ENCODE measurements around the gene FAM156A.
"Not testable (repeated sequence)": the region's sequence is repeated elsewhere in the genome, so short reads cannot be mapped to it uniquely, and the experiment has no call there.

FAM156A gene

GRCh38 chrX:52967922-52968321 is 9.6 kb upstream of the FAM156A start:
- in situ Hi-C loops (cut with HindIII; ENCODE audit: low sequenced_read_pairs): not testable (repeated sequence)

DNA sequence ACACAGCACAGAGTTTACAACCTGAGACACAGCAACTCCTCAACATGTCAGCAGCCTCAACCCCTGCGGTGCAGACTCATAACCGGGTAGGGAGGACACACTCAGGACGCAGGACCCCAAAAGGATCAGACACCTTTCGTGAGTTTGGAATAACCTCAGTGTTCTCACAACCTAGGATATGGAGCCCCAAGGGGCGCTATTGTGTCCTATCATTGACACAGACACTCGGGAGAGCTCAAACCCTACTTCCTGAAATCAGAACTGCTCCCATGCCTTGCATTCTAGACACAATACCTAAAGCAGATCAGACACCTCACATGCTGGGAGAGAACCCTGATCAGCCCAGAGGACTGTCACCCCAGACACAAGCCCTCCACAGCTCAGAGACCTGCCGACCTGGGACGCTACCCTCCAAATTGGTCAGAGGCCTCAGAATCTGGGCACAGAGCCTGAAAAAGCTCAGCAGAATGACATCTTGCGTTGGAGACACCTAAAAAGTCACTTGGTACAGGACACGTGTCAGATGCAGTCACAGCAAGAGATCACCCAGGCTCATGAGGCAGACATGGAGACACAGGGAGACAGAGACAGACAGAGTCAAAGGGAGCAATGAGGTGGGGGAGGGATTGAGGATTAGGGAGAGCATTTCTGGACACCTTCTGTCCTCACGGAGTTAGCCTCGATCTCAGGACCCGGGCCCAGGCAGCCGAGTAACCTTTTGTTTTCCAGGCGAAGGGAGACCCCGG is 8.8 kb upstream of the FAM156A start:
- in situ Hi-C loops (cut with HindIII; ENCODE audit: low sequenced_read_pairs): not testable (repeated sequence)

DNA sequence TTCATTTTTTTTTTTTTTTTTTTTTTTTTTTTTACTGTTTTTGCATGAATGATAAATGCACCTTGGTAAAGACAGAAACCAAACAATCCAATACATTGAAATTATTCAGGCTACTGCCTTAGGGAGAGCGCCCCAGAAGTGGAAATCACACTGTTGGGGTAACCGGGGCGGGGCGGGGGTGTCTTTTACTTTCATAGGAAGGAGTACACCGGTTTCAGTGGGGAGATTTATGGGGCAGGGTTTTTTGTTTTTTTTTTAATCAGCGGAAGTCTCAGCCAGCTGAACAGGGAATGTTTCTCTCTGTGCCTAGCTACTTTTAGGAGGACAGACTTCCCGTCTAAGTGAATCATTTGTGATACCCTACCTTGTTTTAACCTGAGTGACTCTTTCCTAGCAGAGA is 643 bp upstream of the FAM156A start:
- in situ Hi-C loops (cut with HindIII; ENCODE audit: low sequenced_read_pairs): not testable (repeated sequence)

- in situ Hi-C loops (cut with HindIII; ENCODE audit: low sequenced_read_pairs): not testable (repeated sequence)
Measured at GRCh38 chrX:52949884-52950283, 8.4 kb downstream of the FAM156A start.

GRCh38 chrX:52949325-52949724 is 9.0 kb downstream of the FAM156A start:
- in situ Hi-C loops (cut with HindIII; ENCODE audit: low sequenced_read_pairs): not testable (repeated sequence)

- in situ Hi-C loops (cut with HindIII; ENCODE audit: low sequenced_read_pairs): not testable (repeated sequence)
Measured at GRCh38 chrX:52948265-52948664, 10.1 kb downstream of the FAM156A start.

GRCh38 chrX:52947501-52947900 is 10.8 kb downstream of the FAM156A start:
- in situ Hi-C loops (cut with HindIII; ENCODE audit: low sequenced_read_pairs): not testable (repeated sequence)

- in situ Hi-C loops (cut with HindIII; ENCODE audit: low sequenced_read_pairs): not testable (repeated sequence)
Measured at GRCh38 chrX:52945838-52946494, 12.4 kb downstream of the FAM156A start.

DNA sequence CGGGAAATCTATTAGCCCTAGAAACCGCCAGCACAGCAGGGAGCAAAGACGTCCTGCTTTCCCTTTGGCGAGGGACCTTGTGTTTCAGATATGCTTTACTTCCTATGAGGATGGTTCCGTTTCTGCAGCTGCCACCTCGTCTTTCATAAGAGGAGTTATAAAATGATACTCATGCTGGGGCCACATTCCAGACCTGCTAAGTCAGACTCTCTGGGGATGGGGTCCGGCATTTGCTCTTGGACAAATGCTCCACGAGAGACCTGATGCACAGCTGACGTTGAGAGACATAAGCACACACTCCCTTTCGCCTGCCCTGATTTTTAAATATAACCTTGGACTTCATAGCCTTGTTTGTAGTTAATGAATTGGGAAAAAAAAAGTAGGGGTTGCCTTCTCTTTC is 16.6 kb downstream of the FAM156A start:
- in situ Hi-C loops (cut with HindIII; ENCODE audit: low sequenced_read_pairs): not testable (repeated sequence)

GRCh38 chrX:52940704-52941103 is 17.6 kb downstream of the FAM156A start:
- in situ Hi-C loops (cut with HindIII; ENCODE audit: low sequenced_read_pairs): not testable (repeated sequence)

- in situ Hi-C loops (cut with HindIII; ENCODE audit: low sequenced_read_pairs): not testable (repeated sequence)
Measured at GRCh38 chrX:52935470-52935784, 22.9 kb downstream of the FAM156A start.

GRCh38 chrX:52934704-52935469 is 23.4 kb downstream of the FAM156A start:
- in situ Hi-C loops (cut with HindIII; ENCODE audit: low sequenced_read_pairs): no loop called here

GRCh38 chrX:52933976-52934703 is 24.2 kb downstream of the FAM156A start:
- in situ Hi-C loops (cut with HindIII; ENCODE audit: low sequenced_read_pairs): no loop called here

DNA sequence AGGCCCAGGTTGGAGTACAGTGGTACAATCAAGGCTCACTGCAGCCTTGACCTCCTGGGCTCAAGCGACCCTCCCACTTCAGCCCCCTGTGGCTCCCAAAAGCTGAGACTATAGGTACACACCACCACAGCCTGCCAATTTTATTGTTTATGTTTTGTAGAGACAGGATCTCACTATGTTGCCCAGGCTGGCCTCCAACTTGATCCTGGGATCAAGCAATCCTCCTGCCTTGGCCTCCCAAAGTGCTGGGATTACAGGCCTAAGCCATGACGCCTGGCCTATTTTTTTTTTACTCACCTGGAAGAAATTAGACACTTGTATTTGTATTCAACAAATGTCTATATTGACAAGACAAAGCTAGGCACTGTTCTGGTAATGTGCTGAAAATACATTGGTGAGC is 25.1 kb downstream of the FAM156A start:
- in situ Hi-C loops (cut with HindIII; ENCODE audit: low sequenced_read_pairs): no loop called here

- in situ Hi-C loops (cut with HindIII; ENCODE audit: low sequenced_read_pairs): not testable (repeated sequence)
Measured at GRCh38 chrX:52930214-52930613, 28.1 kb downstream of the FAM156A start.

DNA sequence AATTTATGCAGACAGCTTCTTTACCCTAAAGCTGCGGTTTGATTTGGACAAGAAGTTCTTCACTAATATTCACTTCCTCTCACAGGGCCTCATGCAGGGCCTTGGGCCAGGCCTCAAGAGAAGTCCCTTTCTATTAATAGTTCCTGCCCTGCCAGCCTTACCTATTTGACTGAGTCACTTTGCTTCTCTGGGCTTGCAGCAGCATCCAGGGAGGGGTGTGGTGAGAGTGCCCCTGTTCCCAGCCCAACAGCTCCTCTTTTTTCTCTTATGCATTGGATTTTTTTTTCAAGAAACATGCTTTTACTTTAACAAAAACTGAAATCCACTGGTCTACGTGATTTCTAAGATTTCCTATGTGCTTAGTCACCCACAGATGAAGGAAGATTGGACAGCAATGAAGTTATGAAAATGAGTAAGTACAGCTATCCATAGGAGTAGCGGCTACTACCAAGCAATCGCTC is 34.5 kb downstream of the FAM156A start:
- in situ Hi-C loops (cut with HindIII; ENCODE audit: low sequenced_read_pairs): no loop called here

DNA sequence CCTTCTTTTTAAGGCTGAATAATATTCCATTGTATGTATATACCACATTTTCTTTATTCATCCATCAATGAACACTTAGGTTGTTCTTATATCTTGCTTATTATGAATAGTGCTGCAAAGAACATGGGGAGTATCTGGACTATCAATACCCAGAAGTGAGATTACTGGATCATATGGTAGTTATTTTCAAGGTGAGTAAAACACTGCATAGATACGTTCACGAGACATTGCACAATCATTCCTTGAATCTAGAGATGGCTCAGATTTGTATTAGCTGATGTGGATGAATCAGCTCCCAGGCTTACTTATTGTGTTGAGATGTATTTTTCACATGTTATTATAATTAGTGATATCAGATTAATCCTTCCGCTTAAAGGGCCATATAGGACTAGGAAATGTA is 43.6 kb downstream of the FAM156A start:
- in situ Hi-C loops (cut with HindIII; ENCODE audit: low sequenced_read_pairs): not testable (repeated sequence)

DNA sequence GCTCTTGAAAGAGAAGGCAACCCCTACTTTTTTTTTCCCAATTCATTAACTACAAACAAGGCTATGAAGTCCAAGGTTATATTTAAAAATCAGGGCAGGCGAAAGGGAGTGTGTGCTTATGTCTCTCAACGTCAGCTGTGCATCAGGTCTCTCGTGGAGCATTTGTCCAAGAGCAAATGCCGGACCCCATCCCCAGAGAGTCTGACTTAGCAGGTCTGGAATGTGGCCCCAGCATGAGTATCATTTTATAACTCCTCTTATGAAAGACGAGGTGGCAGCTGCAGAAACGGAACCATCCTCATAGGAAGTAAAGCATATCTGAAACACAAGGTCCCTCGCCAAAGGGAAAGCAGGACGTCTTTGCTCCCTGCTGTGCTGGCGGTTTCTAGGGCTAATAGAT is 44.6 kb downstream of the FAM156A start:
- in situ Hi-C loops (cut with HindIII; ENCODE audit: low sequenced_read_pairs): not testable (repeated sequence)

GRCh38 chrX:52909313-52909969 is 48.9 kb downstream of the FAM156A start:
- in situ Hi-C loops (cut with HindIII; ENCODE audit: low sequenced_read_pairs): not testable (repeated sequence)

DNA sequence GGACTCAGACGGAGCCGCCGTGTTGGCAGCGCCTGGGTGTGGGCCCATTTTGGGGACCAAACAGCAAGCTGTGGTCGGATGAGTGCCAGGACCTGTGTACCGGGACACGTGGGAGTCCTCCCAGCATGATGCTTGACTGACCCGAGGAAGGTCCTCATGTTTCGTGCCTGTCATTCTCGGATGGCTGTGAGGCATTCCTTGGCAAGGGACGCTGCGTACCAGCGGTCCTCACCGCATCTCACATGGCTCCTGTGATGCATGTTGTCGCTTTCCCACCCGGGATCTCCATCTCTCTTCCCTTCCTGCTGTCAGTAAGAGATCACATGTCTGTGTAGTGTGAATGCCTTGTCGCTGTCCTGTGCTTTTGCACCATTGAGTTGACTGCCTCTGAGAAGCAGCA is 50.4 kb downstream of the FAM156A start:
- in situ Hi-C loops (cut with HindIII; ENCODE audit: low sequenced_read_pairs): not testable (repeated sequence)

- in situ Hi-C loops (cut with HindIII; ENCODE audit: low sequenced_read_pairs): not testable (repeated sequence)
Measured at GRCh38 chrX:52907137-52907536, 51.2 kb downstream of the FAM156A start.
